ENCODE results near the gene ZNF91. TPM values are rescaled to one million over a fixed set of nuclear protein-coding genes. Genes with fewer than 3 reads are reported as not detected.

Gene ZNF91
- total and polyA plus RNA-seq, 11 donors: 9.5 to 302 (median 147) TPM

- Histone ChIP-seq H3K27ac (no peak overlapping the region), H3K4me1 (no peaks in the 10 kb centered on the region), H3K9me3 (peaks cover 0 to 10% (median 0%) of the 10 kb centered on the region in 12 donors), H3K4me3 (no peak overlapping the region), H3K27me3 (no peaks in the 10 kb centered on the region), H3K36me3 (peaks cover 0 to 7% (median 0%) of the 10 kb centered on the region in 9 donors)
- no peak for DNase-seq
- TF ChIP-seq POLR2A (IDR thresholded peaks at IDR 0.05): no peak
- TF ChIP-seq CTCF (IDR thresholded peaks at IDR 0.05): no peak
- intact Hi-C loops (cut with DNase I): no loop called here
- WGBS, 4 donors: 53 to 76% (median 67%) methylated on average over 1 of the region's 1 CpG
- ATAC-seq: no peak
Observed at GRCh38 chr19:23312515-23312914, 82.8 kb downstream of the ZNF91 start.

- TF ChIP-seq POLR2A (IDR thresholded peaks at IDR 0.05): no peak
- no peak for TF ChIP-seq CTCF (IDR thresholded peaks at IDR 0.05)
- H3K27ac ChIP-seq: no peak overlapping the region
- ATAC-seq (no peak), DNase-seq (no peak)
- H3K4me1 ChIP-seq: no peaks in the 10 kb centered on the region
- no peaks in the 10 kb centered on the region for H3K27me3 ChIP-seq
- 84 to 90% (median 89%) methylated on average over 3 of the region's 3 CpGs for WGBS, 4 donors
- H3K4me3 ChIP-seq: no peak overlapping the region
- H3K9me3 ChIP-seq: peaks cover 0 to 10% (median 0%) of the 10 kb centered on the region in 12 donors
- intact Hi-C loops (cut with DNase I): no loop called here
- H3K36me3 ChIP-seq: peaks cover 0 to 7% (median 0%) of the 10 kb centered on the region in 9 donors
Observed at GRCh38 chr19:23311551-23311950, 83.7 kb downstream of the ZNF91 start.

- Histone ChIP-seq H3K4me1 (no peaks in the 10 kb centered on the region), H3K27me3 (no peaks in the 10 kb centered on the region), H3K4me3 (no peak overlapping the region), H3K36me3 (peaks cover 0 to 7% (median 0%) of the 10 kb centered on the region in 9 donors), H3K9me3 (peaks cover 0 to 10% (median 0%) of the 10 kb centered on the region in 12 donors), H3K27ac (no peak overlapping the region)
- intact Hi-C loops (cut with DNase I): no loop called here
- ATAC-seq: no peak
- no peak for TF ChIP-seq POLR2A (IDR thresholded peaks at IDR 0.05)
- no peak for TF ChIP-seq CTCF (IDR thresholded peaks at IDR 0.05)
- no peak for DNase-seq
- 93 to 100% (median 96%) methylated on average over 2 of the region's 2 CpGs for WGBS, 4 donors
Observed at GRCh38 chr19:23310729-23311211, 84.5 kb downstream of the ZNF91 start.

GRCh38 chr19:23309926-23310325 lies 85.3 kb downstream of the ZNF91 start:
- Histone ChIP-seq H3K4me3 (no peak overlapping the region), H3K36me3 (peaks cover 0 to 7% (median 0%) of the 10 kb centered on the region in 9 donors), H3K27ac (no peak overlapping the region), H3K27me3 (no peaks in the 10 kb centered on the region), H3K9me3 (peaks cover 0 to 10% (median 0%) of the 10 kb centered on the region in 12 donors), H3K4me1 (no peaks in the 10 kb centered on the region)
- no peak for DNase-seq
- 80 to 100% (median 94%) methylated on average over 1 of the region's 1 CpG for WGBS, 4 donors
- ATAC-seq: no peak
- TF ChIP-seq CTCF (IDR thresholded peaks at IDR 0.05) (no peak), POLR2A (IDR thresholded peaks at IDR 0.05) (no peak)
- intact Hi-C loops (cut with DNase I): no loop called here
